ENCODE results near the gene OR8D1. TPM values are rescaled to one million over a fixed set of nuclear protein-coding genes. Genes with fewer than 3 reads are reported as not detected.

Gene OR8D1
- not detected for total RNA-seq
- long read RNA-seq = 0 reads

DNA sequence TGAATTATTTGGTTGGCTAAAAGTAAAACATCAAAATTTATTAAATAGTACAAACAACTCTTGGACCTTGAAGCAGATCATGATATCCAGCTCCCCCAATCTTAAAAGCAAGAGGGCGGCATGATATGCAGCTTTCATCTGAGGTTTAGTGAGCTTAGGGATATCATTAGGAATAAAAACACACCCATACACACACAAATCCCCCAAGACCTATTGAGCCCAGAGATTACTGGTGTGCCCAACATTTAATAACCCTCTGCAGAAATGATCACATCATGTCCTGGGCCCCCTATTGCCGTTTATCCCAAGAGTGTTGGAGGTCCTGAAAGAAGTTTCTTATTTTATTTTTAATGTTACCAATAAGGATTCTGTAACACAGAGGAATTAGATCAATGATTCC is at the start of gene OR8D1:
TSS of gene OR8D1 (minus strand) at position 101 of the 400 bp plus-strand sequence. CDS start 3,183 bp downstream, outside the sequence.
- no peak for DNase-seq (ENCODE audit: low spot score)

DNA sequence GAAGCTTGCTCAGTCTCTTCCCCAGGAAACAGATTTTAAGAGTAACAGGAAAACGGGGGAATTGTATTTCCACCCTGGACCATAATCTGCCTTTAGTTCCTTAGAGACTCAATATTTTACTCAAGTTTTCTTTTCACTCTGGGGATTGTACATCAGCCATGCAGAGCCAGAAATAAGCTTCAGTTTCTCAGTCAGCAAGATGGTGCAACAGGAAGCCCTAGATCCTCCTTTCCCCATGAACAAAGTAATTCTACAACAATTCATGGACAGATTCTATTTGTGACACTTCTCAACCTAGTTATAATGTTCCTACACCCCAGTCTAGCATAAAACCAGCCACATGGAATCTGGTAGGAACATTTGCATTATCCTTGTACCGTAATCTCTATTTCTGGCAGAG is 45.8 kb upstream of the OR8D1 start:
- no peak for DNase-seq (ENCODE audit: low spot score)

DNA sequence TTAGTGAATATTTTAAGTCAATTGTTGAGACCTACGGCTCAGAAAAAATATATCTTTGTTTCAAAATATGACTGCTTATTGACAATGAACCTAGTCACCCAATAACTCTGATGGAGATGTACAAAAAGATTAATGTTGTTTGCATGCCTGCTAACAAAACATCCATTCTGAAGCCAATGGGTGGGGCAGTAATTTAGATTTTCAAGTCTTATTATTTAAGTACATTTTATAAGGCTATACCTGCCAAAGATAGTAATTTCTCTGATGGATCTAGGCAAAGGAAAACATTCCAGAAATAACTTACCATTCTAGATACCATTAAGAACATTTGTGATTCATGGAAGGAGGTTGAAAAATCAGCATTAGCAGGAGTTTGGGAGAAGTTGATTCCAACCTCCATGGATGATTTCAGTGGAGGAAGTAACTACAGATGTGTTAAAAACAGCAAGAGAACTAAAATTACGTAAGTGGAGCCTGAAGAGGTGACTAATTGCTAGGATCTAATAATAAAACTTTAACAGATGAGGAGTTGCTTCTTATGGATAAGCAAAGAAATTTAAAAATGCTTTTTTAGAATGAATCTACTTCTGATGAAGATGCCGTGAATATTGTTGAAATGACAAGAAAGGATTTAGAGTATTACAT is 32.7 kb upstream of the OR8D1 start:
- no peak for DNase-seq (ENCODE audit: low spot score)

DNA sequence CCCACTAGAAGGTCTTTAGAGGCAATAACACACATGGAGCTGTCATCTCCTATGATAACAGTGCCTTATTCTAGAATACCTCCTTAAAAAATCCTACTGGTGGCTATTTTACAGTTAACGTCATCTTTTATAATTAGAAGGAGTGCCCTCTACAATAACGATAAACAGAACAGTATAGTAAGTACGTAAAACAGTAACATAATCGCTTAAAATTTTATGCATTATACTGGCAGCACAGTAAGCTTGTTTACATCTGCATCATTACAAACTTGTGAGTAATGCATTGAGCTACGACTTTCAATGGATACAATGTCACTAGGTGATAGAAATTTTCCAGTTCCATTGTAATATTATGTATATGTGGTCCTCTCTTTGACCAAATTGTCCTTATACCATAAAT is 30.6 kb upstream of the OR8D1 start:
- DNase-seq (ENCODE audit: low spot score) = no peak

DNA sequence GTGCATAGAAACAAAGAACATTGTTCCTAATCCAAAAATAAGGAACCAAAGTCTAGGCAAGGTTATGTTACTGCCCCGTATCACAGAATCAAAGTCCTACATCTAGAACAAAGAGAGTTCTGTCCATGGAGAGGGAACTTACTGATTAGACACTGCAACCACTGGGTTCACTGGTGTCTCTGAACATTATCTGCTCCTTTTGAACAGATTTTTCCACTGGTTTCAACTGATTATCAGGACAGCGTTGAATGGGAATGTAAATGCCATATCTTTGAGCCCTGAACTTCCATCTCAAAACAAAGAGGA is 26.3 kb upstream of the OR8D1 start:
- no peak for DNase-seq (ENCODE audit: low spot score)

DNA sequence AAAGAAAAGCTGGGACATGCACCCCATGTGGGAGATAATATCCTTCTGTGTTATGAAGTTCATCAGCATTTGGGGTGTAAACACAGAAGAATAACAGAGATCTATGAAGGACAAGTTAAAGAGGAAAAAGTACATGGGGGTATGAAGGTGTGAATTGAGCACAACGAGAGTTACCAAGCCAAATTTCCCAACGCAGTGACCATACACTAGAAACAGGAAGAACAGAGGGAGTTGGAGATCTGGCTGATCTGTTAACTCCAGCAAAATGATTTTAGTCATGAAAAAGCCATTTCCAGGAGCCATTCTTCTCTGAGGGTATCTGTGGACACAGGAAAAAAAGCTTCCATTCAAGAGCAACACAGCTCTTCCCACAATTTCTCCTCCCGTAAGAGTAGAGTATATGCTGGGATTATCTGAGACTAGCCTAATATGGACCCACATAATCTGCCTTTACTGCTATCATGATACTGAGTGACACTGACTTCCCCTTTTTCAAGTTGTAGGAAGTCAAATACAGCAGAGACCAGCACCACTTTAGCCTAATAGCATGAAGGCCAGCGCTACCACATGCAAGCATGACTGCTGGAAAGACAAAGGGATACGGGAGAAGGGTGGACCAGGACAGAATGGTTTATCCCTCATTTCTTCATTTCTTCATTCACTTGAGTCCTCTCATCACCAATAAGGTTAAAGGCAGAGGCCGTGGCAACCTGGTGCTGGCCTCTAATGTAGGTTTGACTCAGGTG is 25.8 kb upstream of the OR8D1 start:
- DNase-seq (ENCODE audit: low spot score) = no peak

DNA sequence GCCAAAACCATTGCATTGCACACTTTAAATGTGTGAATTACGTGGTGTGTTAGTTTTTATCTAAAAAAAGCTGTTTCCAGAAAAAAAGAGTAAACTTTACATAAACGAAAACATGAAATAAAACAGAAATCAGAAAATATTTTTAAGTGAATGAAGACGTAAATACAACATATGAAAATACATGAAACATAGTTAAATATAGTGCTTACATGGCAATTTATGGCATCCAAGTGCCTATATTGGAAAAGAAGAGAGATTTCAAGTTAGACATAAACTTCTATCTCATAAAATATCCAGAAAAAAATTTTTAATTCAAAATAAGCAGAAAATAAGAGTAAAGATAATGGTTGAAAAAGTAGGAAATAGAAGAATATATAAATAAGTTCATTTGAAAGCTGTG is 18.1 kb upstream of the OR8D1 start:
- DNase-seq (ENCODE audit: low spot score) = no peak

DNA sequence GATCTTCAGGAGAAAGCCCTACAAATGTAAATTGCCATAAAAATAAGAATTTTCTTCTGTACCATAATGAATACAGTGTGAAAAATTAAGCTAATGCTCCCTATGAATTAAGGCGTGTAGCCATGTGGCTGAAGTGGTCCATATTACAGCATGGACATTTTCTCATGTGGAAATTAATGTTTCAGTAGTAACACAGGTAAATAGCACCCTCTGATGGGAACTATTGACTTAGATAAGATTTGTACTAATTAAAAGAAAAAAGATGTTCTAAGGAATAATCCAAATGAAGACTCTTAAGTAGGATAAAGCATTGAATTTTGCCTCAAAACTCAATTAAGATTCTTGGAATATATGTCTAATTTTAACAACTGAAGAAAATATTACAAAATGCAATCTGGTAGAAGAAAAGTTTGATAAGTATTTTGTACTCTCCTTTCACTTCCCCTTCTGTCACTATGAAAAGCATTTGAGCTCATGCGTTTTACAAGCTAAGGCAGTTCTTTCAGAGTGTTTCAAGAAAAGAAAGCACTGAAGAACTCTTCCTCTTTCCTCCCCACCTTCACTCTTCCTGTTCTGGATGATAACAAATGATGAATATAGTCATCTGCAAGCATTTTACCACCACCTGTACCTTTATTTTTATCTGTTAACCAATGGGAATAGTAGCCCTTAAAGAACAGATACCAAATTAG is 16.2 kb upstream of the OR8D1 start:
- no peak for DNase-seq (ENCODE audit: low spot score)

DNA sequence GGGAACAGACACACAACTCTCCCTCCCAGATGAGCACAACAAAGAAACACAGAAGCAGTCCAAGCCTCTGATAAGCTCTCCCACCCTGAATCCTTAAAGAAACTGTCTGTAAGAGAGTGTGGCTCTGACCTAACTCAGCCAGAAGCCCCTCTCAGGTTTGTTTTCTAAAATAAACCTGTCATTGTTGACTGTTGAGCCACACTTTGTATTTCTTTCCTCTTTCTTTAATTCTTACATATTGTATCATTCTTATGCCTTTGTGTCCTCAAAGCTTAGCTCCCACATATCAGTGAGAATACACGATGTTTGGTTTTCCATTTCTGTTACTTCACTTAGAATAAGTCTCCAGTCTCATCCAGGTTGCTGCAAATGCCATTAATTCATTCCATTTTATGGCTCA is 14.0 kb upstream of the OR8D1 start:
- no peak for DNase-seq (ENCODE audit: low spot score)

DNA sequence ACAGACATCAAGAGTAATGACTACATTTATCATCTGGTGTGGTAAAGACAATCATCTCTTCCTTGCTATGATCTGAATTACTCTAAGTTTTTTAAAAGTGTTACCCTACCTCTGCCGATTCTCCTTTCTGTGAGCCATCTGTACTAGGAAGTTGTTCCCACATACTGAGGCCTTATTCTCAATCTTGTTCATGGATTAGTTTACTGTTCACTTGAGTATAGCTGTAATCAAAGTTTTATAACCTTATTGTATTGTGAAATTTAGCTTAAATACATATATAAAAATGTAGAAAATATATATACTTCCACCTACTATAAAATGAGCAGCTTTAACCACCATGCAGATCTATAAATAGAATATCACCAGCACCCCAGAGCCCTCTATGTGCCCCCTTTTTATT is 8.6 kb upstream of the OR8D1 start:
- DNase-seq (ENCODE audit: low spot score) = no peak

DNA sequence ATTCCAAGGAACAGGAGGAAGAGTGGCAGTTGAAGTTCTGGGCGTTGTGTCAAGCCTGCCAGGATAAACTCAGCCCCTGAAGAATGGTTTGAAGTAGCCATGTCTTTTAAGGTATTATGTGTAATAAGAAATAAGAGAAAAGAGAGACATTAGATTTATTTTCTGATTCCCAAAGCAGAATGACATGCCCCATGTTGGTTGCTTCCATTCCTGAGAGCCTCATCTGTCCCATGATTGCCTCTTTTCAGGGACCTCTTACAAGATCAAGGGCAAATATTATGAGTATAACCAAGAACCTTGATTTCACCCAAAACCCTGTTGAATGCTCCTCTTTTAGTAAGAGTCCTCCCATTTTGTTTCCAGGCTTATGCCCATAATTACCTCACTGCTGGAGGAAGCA is 6.3 kb upstream of the OR8D1 start, which contains the start of gene OR8D2:
TSS of gene OR8D2 (minus strand) at position 101 of the 400 bp plus-strand sequence. CDS start at position 101, 0 bp downstream.
- no peak for DNase-seq (ENCODE audit: low spot score)

DNA sequence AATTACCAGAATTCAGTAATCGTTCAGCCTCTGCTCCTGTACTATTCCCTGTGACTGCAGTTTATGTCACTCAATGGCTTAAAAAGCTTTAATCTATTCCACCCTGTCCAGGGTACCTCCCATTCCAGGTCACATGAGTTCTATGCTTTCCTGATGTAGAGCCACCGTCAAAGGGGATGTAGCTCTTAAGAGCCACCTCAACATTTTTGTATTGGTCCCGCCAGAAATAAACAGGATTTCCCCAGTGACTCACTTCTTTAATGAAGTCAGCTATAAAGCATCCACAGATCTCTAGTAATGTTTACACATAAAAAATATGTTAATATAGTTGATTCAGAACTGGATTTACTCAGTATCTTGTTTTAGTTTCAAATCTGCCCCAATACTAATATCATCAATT is 1.3 kb upstream of the OR8D1 start:
- DNase-seq (ENCODE audit: low spot score) = no peak

DNA sequence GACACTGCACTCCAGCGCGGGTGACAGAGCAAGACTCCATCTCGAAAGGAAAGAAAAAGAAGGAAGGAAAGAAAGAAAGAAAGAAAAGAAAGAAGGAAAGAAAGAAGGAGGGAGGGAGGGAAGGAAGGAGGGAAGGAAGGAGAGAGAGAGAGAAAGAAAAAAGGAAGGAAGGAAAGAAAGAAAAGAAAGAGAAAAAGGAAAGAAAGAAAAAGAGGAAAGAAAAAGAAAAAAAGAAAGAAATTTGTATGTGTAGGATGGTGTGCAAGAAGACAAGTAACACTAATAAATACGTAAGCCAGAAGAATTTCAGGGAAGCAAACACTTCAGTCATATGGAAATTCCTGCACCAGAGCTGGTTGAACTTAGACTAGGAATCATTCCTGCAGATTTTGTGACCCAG is 618 bp downstream of the OR8D1 start:
- no peak for DNase-seq (ENCODE audit: low spot score)

DNA sequence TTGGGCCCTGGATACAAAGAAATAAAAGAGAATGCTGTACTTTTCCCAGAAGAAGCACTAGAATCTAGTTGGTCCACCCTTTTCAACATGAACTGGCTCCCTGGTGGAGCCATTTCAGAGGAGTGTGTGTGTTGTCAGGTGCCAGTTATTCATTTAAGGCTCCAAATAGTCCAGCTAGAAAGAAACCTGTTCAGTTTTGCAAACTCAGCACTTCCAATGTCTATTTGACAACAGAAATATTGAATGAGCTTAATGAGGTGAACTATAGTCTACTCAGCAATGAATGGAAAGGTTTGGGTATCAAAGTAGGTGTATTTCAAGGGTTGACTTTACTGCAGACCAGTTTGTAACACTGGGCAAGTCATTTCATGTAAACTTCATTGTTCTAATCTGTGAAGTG is 2.1 kb downstream of the OR8D1 start:
- no peak for DNase-seq (ENCODE audit: low spot score)

DNA sequence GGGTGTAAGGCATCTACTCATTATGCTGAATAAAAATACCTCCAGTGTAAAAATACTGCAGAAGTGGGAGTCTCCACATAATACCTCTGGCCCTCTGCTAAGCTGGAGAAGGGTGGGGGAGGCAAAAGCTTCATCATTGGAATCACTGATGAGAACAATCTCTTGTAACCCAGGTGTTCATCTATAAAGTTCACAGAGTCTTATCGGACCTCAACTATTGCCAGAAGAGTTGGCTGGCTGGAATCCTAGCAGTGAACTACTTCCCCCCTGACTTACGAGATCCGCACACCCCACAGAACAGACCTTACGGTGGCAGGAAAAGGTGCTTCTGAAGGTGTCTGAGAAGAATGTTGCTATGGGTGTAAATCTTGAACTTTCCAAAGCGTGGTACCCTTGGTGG is 2.5 kb downstream of the OR8D1 start:
- DNase-seq (ENCODE audit: low spot score) = no peak

DNA sequence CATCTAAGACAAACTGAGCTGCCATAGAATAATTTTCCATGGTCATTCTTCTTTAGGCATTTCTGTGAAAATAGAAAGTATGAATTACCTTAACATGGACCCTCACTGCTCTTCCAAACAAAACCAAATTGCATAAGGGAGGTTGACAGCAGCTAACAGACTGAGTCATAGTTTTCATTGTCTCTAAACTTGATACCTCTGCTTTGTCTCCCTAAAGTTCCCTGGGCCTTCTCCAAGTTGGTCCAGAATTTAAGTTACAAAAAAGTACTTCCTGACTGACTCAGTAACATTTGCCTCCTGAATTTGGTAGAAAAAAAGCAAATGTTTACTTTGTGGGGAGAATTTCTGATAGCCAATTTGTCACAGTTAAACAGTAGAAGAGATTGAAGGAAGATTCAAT is 3.0 kb downstream of the OR8D1 start:
- no peak for DNase-seq (ENCODE audit: low spot score)

DNA sequence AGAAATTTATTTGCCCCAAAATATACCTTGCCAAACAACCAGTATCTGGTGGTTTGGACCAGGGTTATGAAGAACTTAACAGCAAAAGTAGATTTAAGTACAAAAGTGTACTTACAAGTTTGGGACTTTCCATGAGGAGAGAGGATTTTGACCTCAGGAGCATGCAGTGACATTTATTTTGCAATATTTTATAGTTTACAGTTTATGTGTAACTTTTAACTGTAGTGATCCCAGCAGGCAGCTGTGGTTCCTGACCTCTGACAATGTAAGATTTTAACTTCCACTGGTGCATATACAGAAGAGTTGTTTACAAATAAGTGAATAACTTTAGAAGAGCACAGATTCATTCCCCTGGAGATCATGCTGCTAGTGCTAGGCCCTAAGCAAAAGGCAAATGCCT is 6.7 kb downstream of the OR8D1 start:
- DNase-seq (ENCODE audit: low spot score) = no peak

DNA sequence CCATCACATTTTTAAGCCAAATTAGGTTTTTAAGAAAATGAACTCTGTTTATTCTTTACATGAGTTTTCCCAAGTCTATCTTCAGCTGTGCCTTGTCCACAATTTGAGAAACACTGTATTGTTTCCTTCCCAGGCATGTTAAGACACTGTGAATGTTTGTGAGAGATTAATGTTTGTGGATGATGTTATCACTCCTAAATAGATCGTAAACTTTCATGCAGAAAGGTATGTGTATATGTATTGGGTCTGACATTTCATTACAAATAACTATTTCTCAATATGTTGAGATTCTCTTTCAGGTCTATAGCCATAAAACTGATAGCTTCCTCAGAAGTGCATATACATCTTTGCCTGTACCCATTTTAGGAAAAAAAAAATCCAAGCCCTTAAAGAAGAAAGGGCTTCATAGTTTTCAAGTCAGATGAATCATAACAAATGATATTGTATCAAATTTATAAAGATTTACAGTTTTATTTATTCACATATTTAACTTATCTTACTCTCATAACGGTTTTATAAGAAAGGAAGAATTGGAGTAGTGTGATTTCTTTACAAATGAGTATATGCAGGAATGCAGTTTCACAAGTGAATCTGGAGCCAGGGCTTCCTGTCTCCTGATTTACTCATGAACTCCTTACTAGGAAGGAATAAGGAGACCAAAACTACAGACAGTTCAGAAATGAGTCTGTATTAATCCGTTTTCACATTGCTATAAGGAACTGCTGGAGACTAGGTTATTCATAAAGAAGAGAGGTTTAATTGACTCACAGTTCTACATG is 11.2 kb downstream of the OR8D1 start:
- no peak for DNase-seq (ENCODE audit: low spot score)

DNA sequence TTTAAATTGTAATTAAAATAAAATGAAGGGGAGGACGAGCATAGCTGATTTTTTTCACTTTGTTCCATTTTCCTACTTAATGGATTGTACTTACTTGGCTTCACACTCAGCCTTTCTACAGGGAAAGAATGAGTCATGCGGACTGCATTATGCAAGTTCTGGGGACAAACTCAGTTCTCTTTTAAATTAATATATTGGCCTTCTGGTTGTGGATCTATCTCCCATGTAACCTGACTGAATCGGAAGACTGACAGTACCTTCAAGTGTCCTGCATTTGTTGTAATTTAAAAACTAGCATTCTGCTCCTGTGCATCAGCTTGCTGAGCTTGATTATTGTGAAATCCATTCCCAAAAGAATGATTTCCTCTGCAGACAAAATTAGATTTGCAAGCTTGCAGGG is 12.2 kb downstream of the OR8D1 start:
- no peak for DNase-seq (ENCODE audit: low spot score)

DNA sequence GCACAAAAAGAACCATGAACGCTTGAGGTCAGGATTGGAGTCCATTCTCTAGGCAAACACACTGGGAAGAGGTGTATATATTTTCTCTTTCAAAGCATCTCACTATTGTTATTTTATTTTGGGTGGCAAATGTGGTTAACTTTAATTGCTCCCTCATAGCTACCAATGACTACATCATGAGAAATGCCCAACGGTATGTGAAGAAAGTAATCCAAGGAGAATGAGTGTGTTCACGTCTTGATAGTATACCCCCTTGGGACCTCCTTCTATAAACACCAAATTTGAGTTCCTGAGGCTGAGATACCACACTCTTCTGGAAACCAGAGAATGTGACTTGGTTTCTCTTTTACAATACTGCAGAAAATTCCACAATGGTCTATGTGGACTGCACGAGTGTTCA is 15.8 kb downstream of the OR8D1 start:
- DNase-seq (ENCODE audit: low spot score) = no peak

DNA sequence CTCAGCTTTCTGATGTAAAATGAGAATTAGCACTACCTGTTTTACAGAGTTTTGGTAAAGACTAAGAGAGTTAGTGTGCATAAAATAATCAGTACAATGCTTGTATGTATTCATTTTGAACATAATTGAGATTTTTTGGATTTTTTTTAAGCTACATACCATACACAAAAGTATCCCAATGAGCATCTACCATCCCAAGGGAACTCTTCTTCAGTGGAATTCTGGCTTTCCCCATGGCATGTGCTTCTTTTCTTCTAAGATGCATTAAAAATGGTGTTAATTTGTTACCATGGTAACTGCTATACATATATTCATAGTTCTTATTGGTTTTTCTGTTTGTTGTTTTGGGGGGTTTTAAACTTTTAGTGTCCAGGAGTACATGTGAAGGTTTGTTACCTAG is 17.7 kb downstream of the OR8D1 start:
- no peak for DNase-seq (ENCODE audit: low spot score)

DNA sequence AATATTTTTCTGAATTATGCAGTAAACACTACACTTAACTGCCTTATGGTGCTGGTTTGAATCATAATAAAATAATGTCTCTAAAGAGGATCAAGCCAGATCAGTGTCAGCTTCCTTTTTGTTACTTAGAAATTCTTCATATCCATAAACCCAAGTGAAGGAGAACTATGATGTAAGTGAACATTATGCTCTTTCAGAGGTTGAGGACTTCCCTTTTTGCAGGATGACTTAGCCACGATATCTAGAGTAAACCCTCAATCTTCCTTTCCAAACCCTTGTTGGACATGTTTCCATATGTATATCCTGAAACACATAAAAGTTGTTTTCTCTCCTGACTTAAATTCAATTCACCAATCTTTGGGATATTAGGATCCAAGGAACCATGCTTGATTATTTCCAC is 19.1 kb downstream of the OR8D1 start:
- no peak for DNase-seq (ENCODE audit: low spot score)

All from mesenteric fat pad (tissue), 1 donor.